GM23338 (cell line): ENCODE measurements around the gene SDR42E1. TPM values are rescaled to one million over a fixed set of nuclear protein-coding genes. Genes with fewer than 3 reads are reported as not detected.

ENCODE experiments used
- ATAC-seq: fragments of 200-7000 bp; cut with Tn5 transposase; 3 replicates; pipeline ENCODE4 v1.9.1; 2020
- DNase-seq: peaks from one replicate; pipeline ENCODE4 v3.0.0-alpha.2; 2015; ENCODE audit warnings: low spot score
- H2AFZ ChIP-seq: fragments of 200-600 bp; sonication (generic); 2 replicates; pipeline ENCODE4 v1.8.0; 2016; ENCODE audit warnings: antibody characterized with exemption, mild to moderate bottlenecking, moderate library complexity
- H3F3A ChIP-seq: fragments of 200-600 bp; sonication (generic); replicated peaks from 2 replicates; pipeline ENCODE4 v1.8.0; 2017; ENCODE audit warnings: antibody characterized with exemption, mixed run types, low read depth
- H3K27ac ChIP-seq: fragments of 200-600 bp; sonication (generic); 2 replicates; pipeline ENCODE4 v1.6.1; 2016; ENCODE audit warnings: low read depth
- H3K27me3 ChIP-seq: fragments of 200-600 bp; sonication (generic); 2 replicates; pipeline ENCODE4 v1.8.0; 2016; ENCODE audit warnings: mild to moderate bottlenecking, mixed run types, moderate library complexity; ENCODE audit not compliant: insufficient read depth
- H3K36me3 ChIP-seq: fragments of 200-600 bp; sonication (generic); 2 replicates; pipeline ENCODE4 v1.8.0; 2016; ENCODE audit warnings: mild to moderate bottlenecking; ENCODE audit not compliant: insufficient read depth
- H3K4me1 ChIP-seq: fragments of 200-600 bp; sonication (generic); 2 replicates; pipeline ENCODE4 v1.8.0; 2016; ENCODE audit warnings: mild to moderate bottlenecking, moderate library complexity; ENCODE audit not compliant: insufficient read depth
- H3K4me2 ChIP-seq: fragments of 200-600 bp; sonication (generic); 2 replicates; pipeline ENCODE4 v1.7.1; 2017; ENCODE audit warnings: mixed run types
- H3K4me3 ChIP-seq: fragments of 200-600 bp; sonication (generic); 2 replicates; pipeline ENCODE4 v1.6.1; 2016; ENCODE audit warnings: mixed run types
- H3K79me2 ChIP-seq: fragments of 200-600 bp; sonication (generic); replicated peaks from 2 replicates; pipeline ENCODE4 v1.8.0; 2017; ENCODE audit warnings: mild to moderate bottlenecking; ENCODE audit not compliant: insufficient read depth
- H3K9me2 ChIP-seq: fragments of 200-600 bp; sonication (generic); 2 replicates; pipeline ENCODE4 v1.8.0; 2017; ENCODE audit not compliant: insufficient read depth
- H4K20me1 ChIP-seq: fragments of 200-600 bp; sonication (generic); replicated peaks from 2 replicates; pipeline ENCODE4 v1.8.0; 2017; ENCODE audit warnings: mild to moderate bottlenecking; ENCODE audit not compliant: insufficient read depth
- H3K27ac Mint-ChIP-seq: 2 replicates; pipeline ENCODE4 v1.8.0; 2020; ENCODE audit warnings: inconsistent platforms, mild to moderate bottlenecking, moderate library complexity, mixed read lengths
- H3K27me3 Mint-ChIP-seq: 3 replicates; pipeline ENCODE4 v1.8.0; 2022; ENCODE audit warnings: low read depth, mild to moderate bottlenecking, moderate library complexity, mixed read lengths, inconsistent platforms; ENCODE audit not compliant: insufficient read depth, poor library complexity
- H3K36me3 Mint-ChIP-seq: 3 replicates; pipeline ENCODE4 v1.8.0; 2021; ENCODE audit warnings: low read depth, mild to moderate bottlenecking, inconsistent platforms, moderate library complexity, mixed read lengths
- H3K4me1 Mint-ChIP-seq: 3 replicates; pipeline ENCODE4 v1.8.0; 2020; ENCODE audit warnings: mild to moderate bottlenecking, inconsistent platforms, mixed read lengths
- H3K4me3 Mint-ChIP-seq: 3 replicates; pipeline ENCODE4 v1.8.0; 2021; ENCODE audit warnings: moderate library complexity, mild to moderate bottlenecking, inconsistent platforms, mixed read lengths
- H3K9me3 Mint-ChIP-seq: 3 replicates; pipeline ENCODE4 v1.8.0; 2020; ENCODE audit warnings: moderate library complexity, mild to moderate bottlenecking, inconsistent platforms, mixed read lengths
- CREB1 ChIP-seq: fragments of 250-450 bp; sonication (Bioruptor Pico); IDR thresholded peaks from 2 replicates; pipeline ENCODE4 v1.5.0; 2020; ENCODE audit warnings: low read depth, mild to moderate bottlenecking, moderate library complexity
- EZH2 ChIP-seq: fragments of 200-600 bp; sonication (generic); IDR thresholded peaks from one replicate; pipeline ENCODE4 v1.8.0; 2017; ENCODE audit warnings: antibody characterized with exemption, mild to moderate bottlenecking, low read depth; ENCODE audit not compliant: unreplicated experiment
- EZH2phosphoT487 ChIP-seq: fragments of 200-600 bp; sonication (generic); IDR thresholded peaks from one replicate; pipeline ENCODE4 v1.8.1; 2018; ENCODE audit warnings: antibody characterized with exemption; ENCODE audit not compliant: unreplicated experiment
- JUNB ChIP-seq: IDR thresholded peaks from one replicate; pipeline ENCODE4 v1.6.1; 2016; ENCODE audit warnings: antibody characterized with exemption; ENCODE audit not compliant: unreplicated experiment
- NANOG ChIP-seq: IDR thresholded peaks from 2 replicates; pipeline ENCODE4 v1.6.1; 2016; ENCODE audit warnings: antibody characterized with exemption, borderline replicate concordance
- POLR2AphosphoS5 ChIP-seq: IDR thresholded peaks from 2 replicates; pipeline ENCODE4 v1.6.1; 2016; ENCODE audit warnings: antibody characterized with exemption, low read depth
- STAT1 ChIP-seq: IDR thresholded peaks from one replicate; pipeline ENCODE4 v1.6.1; 2016; ENCODE audit warnings: antibody characterized with exemption; ENCODE audit not compliant: unreplicated experiment
- ZNF114 ChIP-seq: fragments of 250-450 bp; sonication (Bioruptor Pico); IDR thresholded peaks from 2 replicates; pipeline ENCODE4 v1.5.0; 2020; ENCODE audit warnings: mild to moderate bottlenecking, moderate library complexity
- ZNF331 ChIP-seq: fragments of 250-450 bp; sonication (Bioruptor Pico); IDR thresholded peaks from 2 replicates; pipeline ENCODE4 v1.5.0; 2020; ENCODE audit warnings: low read depth, mild to moderate bottlenecking, moderate library complexity
- polyA plus RNA-seq: library from polyadenylated mRNA; unstranded; fragments of >200 nt; fragmentation: Nextera tagmentation; extraction: Ambion mirVana; gene quantifications from 2 replicates; pipeline ENCODE4 v1.2.1, GENCODE V29; 2016
- total RNA-seq: library from RNA; depleted of rRNA; stranded (reverse); fragments of >200 nt; shearing (Covaris generic); gene quantifications from 2 replicates; pipeline ENCODE4 v1.2.3, GENCODE V29; 2014
- TF ChIP-seq, protein P1 (sequence below): IDR thresholded peaks from 2 replicates; pipeline ENCODE4 v1.6.1; 2016; ENCODE audit warnings: antibody characterized with exemption
- TF ChIP-seq, protein P2 (sequence below): IDR thresholded peaks from one replicate; pipeline ENCODE4 v1.6.1; 2018; ENCODE audit warnings: antibody characterized with exemption; ENCODE audit not compliant: unreplicated experiment
- TF ChIP-seq, protein P3 (sequence below): fragments of 250-450 bp; sonication (Bioruptor Pico); IDR thresholded peaks from 2 replicates; pipeline ENCODE4 v1.5.0; 2020; ENCODE audit warnings: mild to moderate bottlenecking, moderate library complexity
- TF ChIP-seq, protein P4 (sequence below), 2 experiments: fragments of 200-600 bp in 1 of 2; sonication (generic) in 1 of 2; conservative IDR thresholded peaks; 2 replicates each; pipeline versions ENCODE4 v1.5.1 to v1.6.1; 2016 to 2017; ENCODE audit warnings: antibody characterized with exemption in 2 of 2, low read depth in 2 of 2, mild to moderate bottlenecking in 2 of 2, moderate library complexity in 1 of 2

Gene SDR42E1
- total and polyA plus RNA-seq, 2 experiments from 2014 or later: 0.03 TPM; not detected in 1

DNA sequence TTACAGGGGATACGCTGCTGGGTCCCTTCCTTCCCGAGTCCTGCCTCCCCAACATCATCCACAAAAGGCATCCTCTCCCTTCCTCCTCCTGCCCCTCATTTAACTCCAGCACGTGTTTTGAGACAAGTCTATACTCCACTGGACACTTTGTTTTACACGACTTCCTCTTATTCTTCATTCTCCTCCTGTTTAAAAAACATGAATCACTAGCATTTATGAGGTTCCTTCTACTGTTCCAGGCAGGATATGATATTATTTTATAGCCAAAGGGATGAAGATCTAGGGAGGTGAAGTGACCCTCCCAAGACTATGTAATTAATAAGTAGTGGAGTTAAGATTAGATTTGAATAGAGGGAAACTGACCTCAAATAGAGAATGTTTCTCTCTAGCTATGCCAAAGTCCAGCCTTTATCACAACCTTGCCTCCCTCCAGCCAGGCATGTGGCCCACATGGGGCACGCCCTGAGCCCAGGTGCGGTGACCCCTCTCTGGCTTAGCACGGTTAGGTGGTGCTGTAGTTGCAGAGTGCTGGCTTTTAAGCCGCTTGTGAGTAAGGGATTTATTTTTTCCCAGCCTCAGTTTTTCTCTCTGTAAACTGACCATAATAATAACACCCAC, 22.5 kb upstream of the SDR42E1 start:
- Histone ChIP-seq H3K9me2 (no peaks in the 10 kb centered on the region), H3K4me3 (no peak overlapping the region), H3K4me1 (no peaks in the 10 kb centered on the region), H2AFZ (no peak overlapping the region), H3K4me2 (no peak overlapping the region), H3K27ac (no peak overlapping the region), H3K27me3 (no peaks in the 10 kb centered on the region), H3F3A (no peaks in the 10 kb centered on the region), H3K36me3 (no peaks in the 10 kb centered on the region), H3K79me2 (no peaks in the 10 kb centered on the region), H4K20me1 (no peaks in the 10 kb centered on the region)
- no peak for TF ChIP-seq STAT1
- no peak for TF ChIP-seq CREB1 (CRISPR knock-in tag)
- TF ChIP-seq ZNF331 (CRISPR knock-in tag): no peak
- TF ChIP-seq, protein P1, sequence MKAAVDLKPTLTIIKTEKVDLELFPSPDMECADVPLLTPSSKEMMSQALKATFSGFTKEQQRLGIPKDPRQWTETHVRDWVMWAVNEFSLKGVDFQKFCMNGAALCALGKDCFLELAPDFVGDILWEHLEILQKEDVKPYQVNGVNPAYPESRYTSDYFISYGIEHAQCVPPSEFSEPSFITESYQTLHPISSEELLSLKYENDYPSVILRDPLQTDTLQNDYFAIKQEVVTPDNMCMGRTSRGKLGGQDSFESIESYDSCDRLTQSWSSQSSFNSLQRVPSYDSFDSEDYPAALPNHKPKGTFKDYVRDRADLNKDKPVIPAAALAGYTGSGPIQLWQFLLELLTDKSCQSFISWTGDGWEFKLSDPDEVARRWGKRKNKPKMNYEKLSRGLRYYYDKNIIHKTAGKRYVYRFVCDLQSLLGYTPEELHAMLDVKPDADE: no peak
- TF ChIP-seq JUNB: no peak
- TF ChIP-seq EZH2phosphoT487: no peak
- TF ChIP-seq ZNF114 (CRISPR knock-in tag): no peak
- TF ChIP-seq, protein P2, sequence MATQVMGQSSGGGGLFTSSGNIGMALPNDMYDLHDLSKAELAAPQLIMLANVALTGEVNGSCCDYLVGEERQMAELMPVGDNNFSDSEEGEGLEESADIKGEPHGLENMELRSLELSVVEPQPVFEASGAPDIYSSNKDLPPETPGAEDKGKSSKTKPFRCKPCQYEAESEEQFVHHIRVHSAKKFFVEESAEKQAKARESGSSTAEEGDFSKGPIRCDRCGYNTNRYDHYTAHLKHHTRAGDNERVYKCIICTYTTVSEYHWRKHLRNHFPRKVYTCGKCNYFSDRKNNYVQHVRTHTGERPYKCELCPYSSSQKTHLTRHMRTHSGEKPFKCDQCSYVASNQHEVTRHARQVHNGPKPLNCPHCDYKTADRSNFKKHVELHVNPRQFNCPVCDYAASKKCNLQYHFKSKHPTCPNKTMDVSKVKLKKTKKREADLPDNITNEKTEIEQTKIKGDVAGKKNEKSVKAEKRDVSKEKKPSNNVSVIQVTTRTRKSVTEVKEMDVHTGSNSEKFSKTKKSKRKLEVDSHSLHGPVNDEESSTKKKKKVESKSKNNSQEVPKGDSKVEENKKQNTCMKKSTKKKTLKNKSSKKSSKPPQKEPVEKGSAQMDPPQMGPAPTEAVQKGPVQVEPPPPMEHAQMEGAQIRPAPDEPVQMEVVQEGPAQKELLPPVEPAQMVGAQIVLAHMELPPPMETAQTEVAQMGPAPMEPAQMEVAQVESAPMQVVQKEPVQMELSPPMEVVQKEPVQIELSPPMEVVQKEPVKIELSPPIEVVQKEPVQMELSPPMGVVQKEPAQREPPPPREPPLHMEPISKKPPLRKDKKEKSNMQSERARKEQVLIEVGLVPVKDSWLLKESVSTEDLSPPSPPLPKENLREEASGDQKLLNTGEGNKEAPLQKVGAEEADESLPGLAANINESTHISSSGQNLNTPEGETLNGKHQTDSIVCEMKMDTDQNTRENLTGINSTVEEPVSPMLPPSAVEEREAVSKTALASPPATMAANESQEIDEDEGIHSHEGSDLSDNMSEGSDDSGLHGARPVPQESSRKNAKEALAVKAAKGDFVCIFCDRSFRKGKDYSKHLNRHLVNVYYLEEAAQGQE: no peak
- TF ChIP-seq EZH2: no peak
- TF ChIP-seq POLR2AphosphoS5: no peak
- TF ChIP-seq, protein P3, sequence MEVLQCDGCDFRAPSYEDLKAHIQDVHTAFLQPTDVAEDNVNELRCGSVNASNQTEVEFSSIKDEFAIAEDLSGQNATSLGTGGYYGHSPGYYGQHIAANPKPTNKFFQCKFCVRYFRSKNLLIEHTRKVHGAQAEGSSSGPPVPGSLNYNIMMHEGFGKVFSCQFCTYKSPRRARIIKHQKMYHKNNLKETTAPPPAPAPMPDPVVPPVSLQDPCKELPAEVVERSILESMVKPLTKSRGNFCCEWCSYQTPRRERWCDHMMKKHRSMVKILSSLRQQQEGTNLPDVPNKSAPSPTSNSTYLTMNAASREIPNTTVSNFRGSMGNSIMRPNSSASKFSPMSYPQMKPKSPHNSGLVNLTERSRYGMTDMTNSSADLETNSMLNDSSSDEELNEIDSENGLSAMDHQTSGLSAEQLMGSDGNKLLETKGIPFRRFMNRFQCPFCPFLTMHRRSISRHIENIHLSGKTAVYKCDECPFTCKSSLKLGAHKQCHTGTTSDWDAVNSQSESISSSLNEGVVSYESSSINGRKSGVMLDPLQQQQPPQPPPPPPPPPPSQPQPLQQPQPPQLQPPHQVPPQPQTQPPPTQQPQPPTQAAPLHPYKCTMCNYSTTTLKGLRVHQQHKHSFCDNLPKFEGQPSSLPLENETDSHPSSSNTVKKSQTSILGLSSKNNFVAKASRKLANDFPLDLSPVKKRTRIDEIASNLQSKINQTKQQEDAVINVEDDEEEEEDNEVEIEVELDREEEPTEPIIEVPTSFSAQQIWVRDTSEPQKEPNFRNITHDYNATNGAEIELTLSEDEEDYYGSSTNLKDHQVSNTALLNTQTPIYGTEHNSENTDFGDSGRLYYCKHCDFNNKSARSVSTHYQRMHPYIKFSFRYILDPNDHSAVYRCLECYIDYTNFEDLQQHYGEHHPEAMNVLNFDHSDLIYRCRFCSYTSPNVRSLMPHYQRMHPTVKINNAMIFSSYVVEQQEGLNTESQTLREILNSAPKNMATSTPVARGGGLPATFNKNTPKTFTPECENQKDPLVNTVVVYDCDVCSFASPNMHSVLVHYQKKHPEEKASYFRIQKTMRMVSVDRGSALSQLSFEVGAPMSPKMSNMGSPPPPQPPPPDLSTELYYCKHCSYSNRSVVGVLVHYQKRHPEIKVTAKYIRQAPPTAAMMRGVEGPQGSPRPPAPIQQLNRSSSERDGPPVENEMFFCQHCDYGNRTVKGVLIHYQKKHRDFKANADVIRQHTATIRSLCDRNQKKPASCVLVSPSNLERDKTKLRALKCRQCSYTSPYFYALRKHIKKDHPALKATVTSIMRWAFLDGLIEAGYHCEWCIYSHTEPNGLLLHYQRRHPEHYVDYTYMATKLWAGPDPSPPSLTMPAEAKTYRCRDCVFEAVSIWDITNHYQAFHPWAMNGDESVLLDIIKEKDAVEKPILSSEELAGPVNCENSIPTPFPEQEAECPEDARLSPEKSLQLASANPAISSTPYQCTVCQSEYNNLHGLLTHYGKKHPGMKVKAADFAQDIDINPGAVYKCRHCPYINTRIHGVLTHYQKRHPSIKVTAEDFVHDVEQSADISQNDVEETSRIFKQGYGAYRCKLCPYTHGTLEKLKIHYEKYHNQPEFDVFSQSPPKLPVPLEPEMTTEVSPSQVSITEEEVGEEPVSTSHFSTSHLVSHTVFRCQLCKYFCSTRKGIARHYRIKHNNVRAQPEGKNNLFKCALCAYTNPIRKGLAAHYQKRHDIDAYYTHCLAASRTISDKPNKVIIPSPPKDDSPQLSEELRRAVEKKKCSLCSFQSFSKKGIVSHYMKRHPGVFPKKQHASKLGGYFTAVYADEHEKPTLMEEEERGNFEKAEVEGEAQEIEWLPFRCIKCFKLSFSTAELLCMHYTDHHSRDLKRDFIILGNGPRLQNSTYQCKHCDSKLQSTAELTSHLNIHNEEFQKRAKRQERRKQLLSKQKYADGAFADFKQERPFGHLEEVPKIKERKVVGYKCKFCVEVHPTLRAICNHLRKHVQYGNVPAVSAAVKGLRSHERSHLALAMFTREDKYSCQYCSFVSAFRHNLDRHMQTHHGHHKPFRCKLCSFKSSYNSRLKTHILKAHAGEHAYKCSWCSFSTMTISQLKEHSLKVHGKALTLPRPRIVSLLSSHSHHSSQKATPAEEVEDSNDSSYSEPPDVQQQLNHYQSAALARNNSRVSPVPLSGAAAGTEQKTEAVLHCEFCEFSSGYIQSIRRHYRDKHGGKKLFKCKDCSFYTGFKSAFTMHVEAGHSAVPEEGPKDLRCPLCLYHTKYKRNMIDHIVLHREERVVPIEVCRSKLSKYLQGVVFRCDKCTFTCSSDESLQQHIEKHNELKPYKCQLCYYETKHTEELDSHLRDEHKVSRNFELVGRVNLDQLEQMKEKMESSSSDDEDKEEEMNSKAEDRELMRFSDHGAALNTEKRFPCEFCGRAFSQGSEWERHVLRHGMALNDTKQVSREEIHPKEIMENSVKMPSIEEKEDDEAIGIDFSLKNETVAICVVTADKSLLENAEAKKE (CRISPR knock-in tag): no peak
- no peak for TF ChIP-seq NANOG
- TF ChIP-seq, protein P4, sequence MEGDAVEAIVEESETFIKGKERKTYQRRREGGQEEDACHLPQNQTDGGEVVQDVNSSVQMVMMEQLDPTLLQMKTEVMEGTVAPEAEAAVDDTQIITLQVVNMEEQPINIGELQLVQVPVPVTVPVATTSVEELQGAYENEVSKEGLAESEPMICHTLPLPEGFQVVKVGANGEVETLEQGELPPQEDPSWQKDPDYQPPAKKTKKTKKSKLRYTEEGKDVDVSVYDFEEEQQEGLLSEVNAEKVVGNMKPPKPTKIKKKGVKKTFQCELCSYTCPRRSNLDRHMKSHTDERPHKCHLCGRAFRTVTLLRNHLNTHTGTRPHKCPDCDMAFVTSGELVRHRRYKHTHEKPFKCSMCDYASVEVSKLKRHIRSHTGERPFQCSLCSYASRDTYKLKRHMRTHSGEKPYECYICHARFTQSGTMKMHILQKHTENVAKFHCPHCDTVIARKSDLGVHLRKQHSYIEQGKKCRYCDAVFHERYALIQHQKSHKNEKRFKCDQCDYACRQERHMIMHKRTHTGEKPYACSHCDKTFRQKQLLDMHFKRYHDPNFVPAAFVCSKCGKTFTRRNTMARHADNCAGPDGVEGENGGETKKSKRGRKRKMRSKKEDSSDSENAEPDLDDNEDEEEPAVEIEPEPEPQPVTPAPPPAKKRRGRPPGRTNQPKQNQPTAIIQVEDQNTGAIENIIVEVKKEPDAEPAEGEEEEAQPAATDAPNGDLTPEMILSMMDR (conservative IDR thresholded peaks at IDR 0.05; ENCODE audit: low read depth in 2 of 2): no peak
- ATAC-seq: no peak
- no peak overlapping the region for H3K27ac Mint-ChIP-seq
- H3K36me3 Mint-ChIP-seq: no peaks in the 10 kb centered on the region
- no peaks in the 10 kb centered on the region for H3K4me1 Mint-ChIP-seq
- H3K4me3 Mint-ChIP-seq: no peak overlapping the region
- no peaks in the 10 kb centered on the region for H3K9me3 Mint-ChIP-seq
- DNase-seq: no peak
- H3K27me3 Mint-ChIP-seq: no peaks in the 10 kb centered on the region
